Astrocyte (in vitro differentiated cells and primary cell): Measurements from ENCODE around the gene SURF6. TPM values are rescaled to one million over a fixed set of nuclear protein-coding genes. Genes with fewer than 3 reads are reported as not detected.

Experiments used
- DNase-seq: peaks from one replicate; pipeline ENCODE4 v3.0.0-alpha.2; 2010; ENCODE audit warnings: low read depth
- FAIRE-seq: peaks from 2 replicates; lab custom pipeline; 2011; peaks lifted over from hg19 to GRCh38; lab: Jason Lieb, UNC
- H2AFZ ChIP-seq: 2 replicates; pipeline ENCODE4 v1.6.0; 2012; ENCODE audit warnings: low read depth, low read length, inconsistent platforms
- H3K27ac ChIP-seq: 2 replicates; pipeline ENCODE4 v1.5.1; 2011; ENCODE audit warnings: low read depth, low read length, inconsistent platforms
- H3K27me3 ChIP-seq: 2 replicates; pipeline ENCODE4 v1.6.0; 2011; ENCODE audit warnings: low read length, inconsistent platforms; ENCODE audit not compliant: insufficient read depth
- H3K36me3 ChIP-seq: 2 replicates; pipeline ENCODE4 v1.5.1; 2011; ENCODE audit warnings: low read length, inconsistent platforms; ENCODE audit not compliant: insufficient read depth
- H3K4me1 ChIP-seq: 2 replicates; pipeline ENCODE4 v1.5.1; 2011; ENCODE audit warnings: low read length, inconsistent platforms; ENCODE audit not compliant: insufficient read depth
- H3K4me2 ChIP-seq: 2 replicates; pipeline ENCODE4 v1.6.0; 2012; ENCODE audit warnings: low read length, inconsistent platforms
- H3K4me3 ChIP-seq: 2 replicates; pipeline ENCODE4 v1.5.1; 2011; ENCODE audit warnings: low read depth, mild to moderate bottlenecking, low read length, inconsistent platforms; ENCODE audit not compliant: insufficient read depth
- H3K79me2 ChIP-seq: 2 replicates; pipeline ENCODE4 v1.6.0; 2012; ENCODE audit warnings: mild to moderate bottlenecking, low read length, inconsistent platforms; ENCODE audit not compliant: insufficient read depth
- H3K9ac ChIP-seq: 2 replicates; pipeline ENCODE4 v1.6.0; 2012; ENCODE audit warnings: mild to moderate bottlenecking, low read length, inconsistent platforms
- H3K9me3 ChIP-seq: 2 replicates; pipeline ENCODE4 v1.5.1; 2012; ENCODE audit warnings: low read depth, mild to moderate bottlenecking, low read length, inconsistent platforms; ENCODE audit not compliant: insufficient read depth
- H4K20me1 ChIP-seq: 2 replicates; pipeline ENCODE4 v1.6.0; 2012; ENCODE audit warnings: low read length, inconsistent platforms; ENCODE audit not compliant: insufficient read depth
- H3K27ac Mint-ChIP-seq: one replicate; pipeline ENCODE4 v1.8.0; 2021; ENCODE audit warnings: mild to moderate bottlenecking, mixed read lengths; ENCODE audit not compliant: unreplicated experiment
- H3K27me3 Mint-ChIP-seq: one replicate; pipeline ENCODE4 v1.8.0; 2021; ENCODE audit warnings: low read depth, mixed read lengths; ENCODE audit not compliant: unreplicated experiment
- H3K36me3 Mint-ChIP-seq: one replicate; pipeline ENCODE4 v1.8.0; 2021; ENCODE audit warnings: low read depth, mixed read lengths; ENCODE audit not compliant: unreplicated experiment
- H3K4me1 Mint-ChIP-seq: one replicate; pipeline ENCODE4 v1.8.0; 2021; ENCODE audit warnings: low read depth, mixed read lengths; ENCODE audit not compliant: unreplicated experiment
- H3K4me3 Mint-ChIP-seq: one replicate; pipeline ENCODE4 v1.8.0; 2021; ENCODE audit warnings: mild to moderate bottlenecking, moderate library complexity, mixed read lengths; ENCODE audit not compliant: unreplicated experiment
- H3K9me3 Mint-ChIP-seq: one replicate; pipeline ENCODE4 v1.8.0; 2021; ENCODE audit warnings: mild to moderate bottlenecking, mixed read lengths; ENCODE audit not compliant: unreplicated experiment
- EZH2 ChIP-seq: IDR thresholded peaks from 2 replicates; pipeline ENCODE4 v1.6.1; 2012; ENCODE audit warnings: mild to moderate bottlenecking, low read length, inconsistent platforms; ENCODE audit not compliant: insufficient read depth
- total RNA-seq: library from RNA; stranded (reverse); gene quantifications from 2 replicates; pipeline ENCODE4 v1.2.1, GENCODE V29; 2021
- TF ChIP-seq, protein P1 (sequence below): IDR thresholded peaks from 2 replicates; pipeline ENCODE4 v1.5.1; 2011; ENCODE audit warnings: low read depth, mild to moderate bottlenecking, inconsistent platforms, low read length, moderate library complexity; ENCODE audit not compliant: insufficient read depth

Gene SURF6
- total RNA-seq, 1 donor from 2014 or later = 25.1 TPM

GRCh38 chr9:133384736-133385321 lies 48.8 kb upstream of the SURF6 start:
- Histone ChIP-seq H3K9ac (no peak overlapping the region), H3K9me3 (peaks cover 5% of the 10 kb centered on the region), H2AFZ (no peak overlapping the region), H3K27me3 (no peaks in the 10 kb centered on the region), H3K36me3 (no peaks in the 10 kb centered on the region), H3K4me1 (no peaks in the 10 kb centered on the region), H3K4me2 (no peak overlapping the region), H4K20me1 (no peaks in the 10 kb centered on the region), H3K79me2 (no peaks in the 10 kb centered on the region), H3K4me3 (no peak overlapping the region), H3K27ac (no peak overlapping the region)
- Mint-ChIP-seq H3K4me1 (no peaks in the 10 kb centered on the region), H3K9me3 (peaks cover 1% of the 10 kb centered on the region), H3K27ac (no peak overlapping the region), H3K27me3 (peaks cover 22% of the 10 kb centered on the region), H3K36me3 (no peaks in the 10 kb centered on the region), H3K4me3 (no peak overlapping the region)
- no peak for TF ChIP-seq EZH2
- TF ChIP-seq, protein P1, sequence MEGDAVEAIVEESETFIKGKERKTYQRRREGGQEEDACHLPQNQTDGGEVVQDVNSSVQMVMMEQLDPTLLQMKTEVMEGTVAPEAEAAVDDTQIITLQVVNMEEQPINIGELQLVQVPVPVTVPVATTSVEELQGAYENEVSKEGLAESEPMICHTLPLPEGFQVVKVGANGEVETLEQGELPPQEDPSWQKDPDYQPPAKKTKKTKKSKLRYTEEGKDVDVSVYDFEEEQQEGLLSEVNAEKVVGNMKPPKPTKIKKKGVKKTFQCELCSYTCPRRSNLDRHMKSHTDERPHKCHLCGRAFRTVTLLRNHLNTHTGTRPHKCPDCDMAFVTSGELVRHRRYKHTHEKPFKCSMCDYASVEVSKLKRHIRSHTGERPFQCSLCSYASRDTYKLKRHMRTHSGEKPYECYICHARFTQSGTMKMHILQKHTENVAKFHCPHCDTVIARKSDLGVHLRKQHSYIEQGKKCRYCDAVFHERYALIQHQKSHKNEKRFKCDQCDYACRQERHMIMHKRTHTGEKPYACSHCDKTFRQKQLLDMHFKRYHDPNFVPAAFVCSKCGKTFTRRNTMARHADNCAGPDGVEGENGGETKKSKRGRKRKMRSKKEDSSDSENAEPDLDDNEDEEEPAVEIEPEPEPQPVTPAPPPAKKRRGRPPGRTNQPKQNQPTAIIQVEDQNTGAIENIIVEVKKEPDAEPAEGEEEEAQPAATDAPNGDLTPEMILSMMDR = no peak
- FAIRE-seq = no peak
- DNase-seq = no peak

GRCh38 chr9:133383438-133383837 lies 47.5 kb upstream of the SURF6 start:
- H3K9me3 Mint-ChIP-seq = peaks cover 1% of the 10 kb centered on the region

More at GRCh38 chr9:133383438-133383837, 47.5 kb upstream of the SURF6 start:
- H4K20me1 ChIP-seq = no peaks in the 10 kb centered on the region
- no peak overlapping the region for H3K4me3 Mint-ChIP-seq
- TF ChIP-seq, protein P1 = no peak
- no peak for TF ChIP-seq EZH2
- H3K79me2 ChIP-seq = no peaks in the 10 kb centered on the region
- H3K27me3 Mint-ChIP-seq = peaks cover 14% of the 10 kb centered on the region
- H3K4me1 Mint-ChIP-seq = no peaks in the 10 kb centered on the region
- H3K9ac ChIP-seq = no peak overlapping the region
- H3K27ac ChIP-seq = no peak overlapping the region
- H3K36me3 ChIP-seq = no peaks in the 10 kb centered on the region
- H3K27me3 ChIP-seq = no peaks in the 10 kb centered on the region
- no peak overlapping the region for H3K27ac Mint-ChIP-seq
- H2AFZ ChIP-seq = no peak overlapping the region
- FAIRE-seq (no peak), DNase-seq (no peak)
- H3K4me3 ChIP-seq = no peak overlapping the region
- peaks cover 5% of the 10 kb centered on the region for H3K9me3 ChIP-seq
- no peaks in the 10 kb centered on the region for H3K4me1 ChIP-seq
- no peak overlapping the region for H3K4me2 ChIP-seq
- H3K36me3 Mint-ChIP-seq = no peaks in the 10 kb centered on the region
